Fibroblast of skin of left quadriceps (primary cell): ENCODE results near the gene WNT8B.

Source experiments
- DNase-seq, 2 experiments: peaks; one replicate each; pipeline ENCODE4 v3.0.0-alpha.2; 2013; ENCODE audit warnings: low read depth in 2 of 2

The WNT8B gene

GRCh38 chr10:100462709-100463108 is at the start of gene WNT8B:
WNT8B (plus strand) TSS chr10:100463009; CDS start chr10:100463169, 160 bp downstream.
- DNase-seq: no peak

GRCh38 chr10:100413173-100413572 is 49.6 kb upstream of the WNT8B start:
- no peak for DNase-seq

- no peak for DNase-seq
These were observed 42.8 kb upstream of the WNT8B start for GRCh38 chr10:100419911-100420449.

GRCh38 chr10:100427374-100427773 is 35.4 kb upstream of the WNT8B start:
- DNase-seq: no peak

- DNase-seq: peak; percentile 80 to 86
These were observed 29.3 kb upstream of the WNT8B start for GRCh38 chr10:100433253-100434240.

GRCh38 chr10:100436255-100436654 is 26.6 kb upstream of the WNT8B start:
- DNase-seq: no peak

- no peak for DNase-seq
These were observed 24.0 kb upstream of the WNT8B start for GRCh38 chr10:100438674-100439315.

- no peak for DNase-seq
These were observed 20.3 kb upstream of the WNT8B start for GRCh38 chr10:100442548-100442947.

GRCh38 chr10:100446130-100446761 is 16.6 kb upstream of the WNT8B start:
- DNase-seq: no peak

- no peak for DNase-seq
These were observed 15.1 kb upstream of the WNT8B start for GRCh38 chr10:100447663-100448062.

- DNase-seq: no peak
These were observed 13.9 kb upstream of the WNT8B start for GRCh38 chr10:100448951-100449350.

GRCh38 chr10:100468322-100468721 is 5.5 kb downstream of the WNT8B start:
- DNase-seq: no peak

- no peak for DNase-seq
These were observed 6.2 kb downstream of the WNT8B start for GRCh38 chr10:100468978-100469377.

GRCh38 chr10:100469756-100470155 is 6.9 kb downstream of the WNT8B start:
- no peak for DNase-seq

- no peak for DNase-seq
These were observed 7.6 kb downstream of the WNT8B start for GRCh38 chr10:100470367-100470766.

- no peak for DNase-seq
These were observed 15.2 kb downstream of the WNT8B start for GRCh38 chr10:100477970-100478369.

GRCh38 chr10:100479037-100479436 is 16.2 kb downstream of the WNT8B start:
- DNase-seq: no peak

GRCh38 chr10:100480002-100480401 is 17.2 kb downstream of the WNT8B start:
- no peak for DNase-seq

- peak in 1 of 2 experiments; percentile 51 for DNase-seq
These were observed 18.8 kb downstream of the WNT8B start for GRCh38 chr10:100481462-100482081.

- DNase-seq: no peak
These were observed 19.5 kb downstream of the WNT8B start for GRCh38 chr10:100482181-100482833.

GRCh38 chr10:100482834-100483185 is 20.0 kb downstream of the WNT8B start:
- no peak for DNase-seq
